Suppressor macrophage treated with lipopolysaccharide for 4 hours (primary cell): ENCODE results near the gene CGRRF1.

Experiments used
- DNase-seq: peaks from one replicate; pipeline ENCODE4 v3.0.0-alpha.2; 2020

CGRRF1 gene

GRCh38 chr14:54509546-54510501, at the start of gene CGRRF1:
TSS of gene CGRRF1 (plus strand) at chr14:54509906. CDS start at chr14:54509960, 54 bp downstream.
- DNase-seq, result peak; percentile 99

GRCh38 chr14:54462048-54462447, 47.7 kb upstream of the CGRRF1 start:
- peak; percentile 49 for DNase-seq

- DNase-seq, result no peak
Measured at GRCh38 chr14:54465654-54466053, 44.1 kb upstream of the CGRRF1 start.

GRCh38 chr14:54467280-54467679, 42.4 kb upstream of the CGRRF1 start:
- no peak for DNase-seq

GRCh38 chr14:54470701-54471100, 39.0 kb upstream of the CGRRF1 start:
- DNase-seq, result no peak

GRCh38 chr14:54471641-54472040, 38.1 kb upstream of the CGRRF1 start:
- DNase-seq, result no peak

GRCh38 chr14:54472315-54472714, 37.4 kb upstream of the CGRRF1 start:
- no peak for DNase-seq

GRCh38 chr14:54474232-54474793, 35.4 kb upstream of the CGRRF1 start:
- no peak for DNase-seq

- DNase-seq, result no peak
Measured at GRCh38 chr14:54475187-54475899, 34.4 kb upstream of the CGRRF1 start.

GRCh38 chr14:54475911-54476310, 33.8 kb upstream of the CGRRF1 start:
- DNase-seq, result no peak

GRCh38 chr14:54478636-54479215, 31.0 kb upstream of the CGRRF1 start:
- no peak for DNase-seq

GRCh38 chr14:54480830-54481562, 28.7 kb upstream of the CGRRF1 start:
- no peak for DNase-seq

GRCh38 chr14:54481695-54482094, 28.0 kb upstream of the CGRRF1 start:
- DNase-seq, result no peak

GRCh38 chr14:54483073-54483745, 26.5 kb upstream of the CGRRF1 start:
- peak; percentile 25 for DNase-seq

GRCh38 chr14:54483846-54484245, 25.9 kb upstream of the CGRRF1 start:
- peak; percentile 36 for DNase-seq

GRCh38 chr14:54486685-54487084, 23.0 kb upstream of the CGRRF1 start:
- DNase-seq, result no peak

GRCh38 chr14:54487771-54488170, 21.9 kb upstream of the CGRRF1 start:
- peak; percentile 38 for DNase-seq

GRCh38 chr14:54488318-54488645, 21.4 kb upstream of the CGRRF1 start:
- no peak for DNase-seq

GRCh38 chr14:54488646-54489317, 20.9 kb upstream of the CGRRF1 start, which contains the start of gene GMFB:
TSS of gene GMFB (minus strand) at chr14:54488980. CDS start at chr14:54488927, 53 bp downstream.
- DNase-seq, result peak; percentile 96

GRCh38 chr14:54489318-54489683, 20.4 kb upstream of the CGRRF1 start:
- DNase-seq, result no peak

- no peak for DNase-seq
Measured at GRCh38 chr14:54489731-54490444, 19.8 kb upstream of the CGRRF1 start.
